Upper lobe of right lung (tissue), 1 donor: ENCODE measurements around the gene ZNF521. TPM values are rescaled to one million over a fixed set of nuclear protein-coding genes. Genes with fewer than 3 reads are reported as not detected.

Experiments
- ATAC-seq: fragments of 200-7000 bp; cut with Tn5 transposase; one replicate; pipeline ENCODE4 v1.9.1; 2020; ENCODE audit warnings: mild to moderate bottlenecking, moderate library complexity
- DNase-seq: peaks from one replicate; pipeline ENCODE4 v3.0.0-alpha.2; 2020
- H3K27ac ChIP-seq: fragments of 200-600 bp; one replicate; pipeline ENCODE4 v1.8.0; 2022
- H3K27me3 ChIP-seq: fragments of 200-600 bp; one replicate; pipeline ENCODE4 v1.8.0; 2022; ENCODE audit warnings: mild to moderate bottlenecking
- H3K36me3 ChIP-seq: fragments of 200-600 bp; one replicate; pipeline ENCODE4 v1.8.0; 2022
- H3K4me1 ChIP-seq: fragments of 200-600 bp; one replicate; pipeline ENCODE4 v1.8.0; 2022
- H3K4me3 ChIP-seq: fragments of 200-600 bp; one replicate; pipeline ENCODE4 v1.8.0; 2022; ENCODE audit warnings: mild to moderate bottlenecking
- H3K9me3 ChIP-seq: fragments of 200-600 bp; one replicate; pipeline ENCODE4 v1.8.0; 2022
- CTCF ChIP-seq: fragments of 200-600 bp; IDR thresholded peaks from one replicate; pipeline ENCODE4 v1.8.0; 2022; ENCODE audit warnings: antibody characterized with exemption
- intact Hi-C: fragments of 100-400 bp; cut with DNase I; formaldehyde crosslinking; loops from one replicate; pipeline ENCODE4 v1.11.0; 2022
- total RNA-seq: library from RNA; stranded (reverse); fragmentation: NEBNext Ultra II Directional; extraction: Animal tissue kit (Norgen Biotek cat#: 25700); gene quantifications from one replicate; pipeline ENCODE4 v1.2.1, GENCODE V29; 2021
- donor health status: DM: no; HTN: yes; CAD: no; lungs with severe emphysema.

ZNF521 gene
- total RNA-seq, 1 donor from 2014 or later, result 25.0 TPM

DNA sequence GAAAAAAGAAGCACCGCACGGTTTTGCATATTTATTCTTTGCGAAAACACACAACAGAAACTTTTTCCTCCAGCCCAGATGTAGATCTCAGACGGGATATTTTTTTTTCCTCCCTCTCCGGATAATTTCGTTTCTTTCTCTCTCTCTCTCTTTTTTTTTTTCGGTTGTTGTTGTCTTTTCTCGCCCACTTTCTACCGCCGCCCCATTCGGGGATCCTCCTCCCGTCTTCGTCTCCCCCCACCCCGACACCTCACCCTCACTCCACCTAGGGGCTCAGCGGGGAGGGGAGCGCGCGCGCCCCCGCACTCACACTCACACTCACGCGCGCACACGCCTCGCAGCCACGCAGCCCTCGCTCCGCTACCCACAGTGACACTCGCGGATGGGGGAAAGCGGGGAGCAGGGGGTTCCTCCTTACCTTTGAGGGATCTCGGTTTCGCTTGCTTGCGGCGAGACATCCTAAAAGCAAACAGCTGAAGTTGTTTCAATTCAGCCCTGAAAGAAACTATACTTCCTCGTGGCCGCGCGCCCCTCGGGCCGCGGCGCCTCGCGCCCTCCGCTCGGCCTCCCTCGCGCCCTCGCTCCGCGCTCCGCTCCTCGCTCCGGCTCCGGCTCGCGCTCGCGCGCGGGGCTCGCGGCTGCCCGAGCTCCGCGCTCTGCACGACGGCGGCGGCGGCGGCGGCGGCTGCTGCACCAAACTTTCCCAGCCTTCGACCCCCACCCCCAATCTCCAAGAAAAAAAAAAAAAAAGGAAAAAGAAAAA lies 1.3 kb downstream of the ZNF521 start:
- Histone ChIP-seq H3K9me3 (no peaks in the 10 kb centered on the region), H3K4me3 (peak overlapping the region; percentile 76), H3K27me3 (peaks cover 16% of the 10 kb centered on the region), H3K36me3 (no peaks in the 10 kb centered on the region), H3K4me1 (peaks cover 5% of the 10 kb centered on the region), H3K27ac (peak overlapping the region; percentile 80)
- TF ChIP-seq CTCF, result no peak
- ATAC-seq (peak; percentile 47), DNase-seq (no peak)
- intact Hi-C loops, result no loop called here

DNA sequence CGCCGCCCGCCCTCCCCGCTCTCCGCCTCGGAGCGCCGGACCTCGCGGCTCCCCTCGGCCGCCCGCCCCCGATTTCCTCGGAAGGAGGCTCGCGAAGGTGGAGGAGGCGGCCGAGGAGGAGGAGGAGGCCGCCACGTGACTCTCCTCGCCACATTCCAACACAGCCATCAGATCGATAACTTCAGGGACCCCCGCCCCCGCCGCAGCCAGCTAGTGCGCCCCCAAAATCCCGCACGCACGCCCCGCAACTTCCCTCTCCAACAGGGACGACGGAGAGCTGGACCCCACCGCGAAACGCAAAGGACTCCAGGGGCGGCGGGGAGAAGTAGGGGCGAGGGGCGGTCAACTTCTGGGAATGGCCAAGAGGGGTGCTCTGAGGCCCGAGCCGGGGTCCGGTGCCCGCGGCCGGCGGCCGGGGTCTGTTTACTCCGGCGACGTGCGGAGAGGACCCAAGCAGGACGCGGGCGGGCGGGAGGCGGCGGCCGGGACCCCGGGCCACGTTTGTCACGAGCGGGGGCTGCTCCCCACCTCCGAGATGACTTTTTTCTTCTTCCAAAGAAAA lies 2.0 kb downstream of the ZNF521 start:
- Histone ChIP-seq H3K9me3 (no peaks in the 10 kb centered on the region), H3K4me1 (peaks cover 5% of the 10 kb centered on the region), H3K27me3 (peaks cover 16% of the 10 kb centered on the region), H3K4me3 (peak overlapping the region; percentile 76), H3K36me3 (no peaks in the 10 kb centered on the region), H3K27ac (peak overlapping the region; percentile 80)
- ATAC-seq, result no peak
- no peak for TF ChIP-seq CTCF
- intact Hi-C loops, result no loop called here
- no peak for DNase-seq

- ATAC-seq, result peak; percentile 41
- intact Hi-C loops, result no loop called here
- peak; percentile 63 for DNase-seq
- H3K4me1 ChIP-seq, result peaks cover 5% of the 10 kb centered on the region
- H3K27ac ChIP-seq, result peak overlapping the region; percentile 66
- H3K4me3 ChIP-seq, result peak overlapping the region; percentile 76
- no peaks in the 10 kb centered on the region for H3K9me3 ChIP-seq
- no peaks in the 10 kb centered on the region for H3K36me3 ChIP-seq
- peaks cover 16% of the 10 kb centered on the region for H3K27me3 ChIP-seq
- TF ChIP-seq CTCF, result no peak
Observed at GRCh38 chr18:25349131-25349925, 2.6 kb downstream of the ZNF521 start.

DNA sequence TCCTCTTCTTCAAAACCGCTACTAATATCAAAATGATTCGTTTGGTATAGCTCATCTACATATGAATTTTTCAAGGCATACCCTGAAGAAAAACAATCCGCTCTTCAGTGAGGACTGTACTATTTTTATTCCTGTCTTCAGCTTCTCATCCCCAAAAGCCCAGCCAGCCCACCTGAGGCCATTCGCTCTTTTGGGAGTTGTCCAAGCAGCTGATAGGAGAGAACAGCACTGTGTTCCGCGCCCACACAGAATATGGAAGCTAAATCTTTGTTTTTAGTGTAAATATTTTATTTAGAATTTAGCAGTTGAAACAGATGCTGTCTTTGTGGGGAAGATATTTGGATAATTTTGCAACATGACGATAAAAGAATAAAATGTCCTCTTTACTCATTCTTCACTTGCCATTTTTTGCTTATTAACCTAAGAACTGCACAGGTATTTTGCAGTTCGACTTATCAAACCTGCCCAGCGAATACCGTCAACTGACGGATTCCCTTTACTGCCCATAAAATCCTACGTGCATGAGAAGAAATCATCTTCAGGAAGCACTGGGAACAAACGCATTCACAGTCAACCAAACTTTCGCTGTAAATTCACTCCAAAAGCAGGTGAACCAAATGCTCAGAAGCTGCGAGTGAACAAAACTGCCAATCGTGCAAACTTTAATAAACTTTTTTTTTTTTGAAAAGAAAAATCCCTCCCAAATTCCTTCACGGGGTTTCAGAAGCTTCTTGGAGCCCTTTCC lies 3.4 kb downstream of the ZNF521 start:
- ATAC-seq (no peak), DNase-seq (no peak)
- no peak for TF ChIP-seq CTCF
- Histone ChIP-seq H3K9me3 (no peaks in the 10 kb centered on the region), H3K4me3 (peak overlapping the region; percentile 76), H3K27me3 (peaks cover 16% of the 10 kb centered on the region), H3K27ac (peak overlapping the region; percentile 66), H3K36me3 (no peaks in the 10 kb centered on the region), H3K4me1 (peaks cover 5% of the 10 kb centered on the region)
- intact Hi-C loops, result no loop called here

DNA sequence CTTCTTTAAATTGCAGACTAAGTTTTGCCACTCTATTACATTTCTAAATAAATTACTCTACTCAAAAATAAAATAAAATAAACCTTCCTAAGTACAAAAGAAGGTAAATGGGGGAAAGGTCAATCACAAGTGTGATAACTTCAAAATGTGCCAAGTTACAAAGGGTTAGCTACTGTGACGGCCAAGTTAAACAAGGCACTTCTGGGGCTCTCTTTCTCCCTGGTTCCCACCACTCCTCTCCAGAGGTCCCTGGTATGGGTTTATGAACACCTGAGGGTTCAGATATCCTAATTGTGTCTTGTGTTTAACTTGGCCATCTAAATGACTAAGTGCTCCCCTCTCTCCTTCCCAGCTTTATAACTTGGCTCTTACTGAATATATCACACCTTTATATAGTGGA lies 5.4 kb downstream of the ZNF521 start:
- Histone ChIP-seq H3K36me3 (no peaks in the 10 kb centered on the region), H3K4me1 (peaks cover 5% of the 10 kb centered on the region), H3K27ac (no peak overlapping the region), H3K27me3 (peaks cover 16% of the 10 kb centered on the region), H3K9me3 (no peaks in the 10 kb centered on the region), H3K4me3 (no peak overlapping the region)
- ATAC-seq (no peak), DNase-seq (no peak)
- intact Hi-C loops, result no loop called here
- TF ChIP-seq CTCF, result no peak
